Vagina (tissue), 2 donors: Measurements from ENCODE around the gene BEST3.

ENCODE experiments used
- POLR2A ChIP-seq, 2 donors: fragments of 450-650 bp; IDR thresholded peaks; one replicate each; pipeline ENCODE4 v1.6.1; 2017; ENCODE audit warnings: antibody characterized with exemption in 2 of 2, mild to moderate bottlenecking in 2 of 2, moderate library complexity in 2 of 2
- POLR2AphosphoS5 ChIP-seq, 2 donors: sonication (generic); formaldehyde crosslinking; IDR thresholded peaks; one replicate each; pipeline ENCODE4 v1.9.0; 2017; ENCODE audit warnings: antibody characterized with exemption in 2 of 2, mild to moderate bottlenecking in 2 of 2, low read depth in 1 of 2; ENCODE audit not compliant: insufficient read depth in 1 of 2
- TF ChIP-seq, protein P1 (sequence below), 3 experiments: fragments of 450-650 bp in 2 of 3; fragments of 200-600 bp in 1 of 3; sonication (generic) in 1 of 3; IDR thresholded peaks; one replicate each; pipeline ENCODE4 v1.5.1; 2017 to 2019; ENCODE audit warnings: antibody characterized with exemption in 3 of 3, mild to moderate bottlenecking in 2 of 3, moderate library complexity in 2 of 3

DNA sequence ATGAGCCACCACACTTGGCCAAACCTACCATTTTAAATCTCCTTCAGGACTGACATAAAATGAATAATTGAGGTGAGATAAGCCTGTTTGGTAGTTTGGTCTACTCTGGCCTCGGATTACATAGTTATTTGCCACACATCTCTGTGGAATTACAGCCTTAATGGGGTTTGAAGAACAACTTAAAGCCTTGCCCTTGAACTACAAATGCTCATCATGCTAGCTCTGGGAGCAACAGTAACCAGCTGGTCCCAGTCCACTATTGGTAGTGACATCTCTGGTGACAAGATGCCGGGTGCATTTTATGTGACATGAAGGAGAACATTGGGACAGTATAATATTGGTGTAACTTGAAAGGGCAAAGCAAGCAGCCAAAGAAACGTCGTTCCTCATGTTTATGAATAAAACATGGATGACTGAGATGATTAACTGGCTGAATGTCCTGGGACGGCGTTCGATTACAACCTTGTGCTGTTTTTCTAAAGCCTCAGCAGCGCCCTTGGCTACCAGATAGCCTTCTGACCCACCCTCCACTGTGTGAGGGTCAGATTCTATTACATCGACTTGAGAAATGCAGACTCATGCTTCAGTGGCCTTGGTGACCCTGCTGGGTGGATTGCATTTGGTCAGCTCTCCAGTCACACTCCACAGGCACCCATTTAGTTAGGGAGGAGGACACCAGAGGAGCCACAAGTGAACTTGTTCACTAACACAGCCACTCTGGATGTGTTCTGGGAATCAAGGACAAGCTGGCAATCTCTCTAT, 41.5 kb downstream of the BEST3 start:
- TF ChIP-seq, protein P1, sequence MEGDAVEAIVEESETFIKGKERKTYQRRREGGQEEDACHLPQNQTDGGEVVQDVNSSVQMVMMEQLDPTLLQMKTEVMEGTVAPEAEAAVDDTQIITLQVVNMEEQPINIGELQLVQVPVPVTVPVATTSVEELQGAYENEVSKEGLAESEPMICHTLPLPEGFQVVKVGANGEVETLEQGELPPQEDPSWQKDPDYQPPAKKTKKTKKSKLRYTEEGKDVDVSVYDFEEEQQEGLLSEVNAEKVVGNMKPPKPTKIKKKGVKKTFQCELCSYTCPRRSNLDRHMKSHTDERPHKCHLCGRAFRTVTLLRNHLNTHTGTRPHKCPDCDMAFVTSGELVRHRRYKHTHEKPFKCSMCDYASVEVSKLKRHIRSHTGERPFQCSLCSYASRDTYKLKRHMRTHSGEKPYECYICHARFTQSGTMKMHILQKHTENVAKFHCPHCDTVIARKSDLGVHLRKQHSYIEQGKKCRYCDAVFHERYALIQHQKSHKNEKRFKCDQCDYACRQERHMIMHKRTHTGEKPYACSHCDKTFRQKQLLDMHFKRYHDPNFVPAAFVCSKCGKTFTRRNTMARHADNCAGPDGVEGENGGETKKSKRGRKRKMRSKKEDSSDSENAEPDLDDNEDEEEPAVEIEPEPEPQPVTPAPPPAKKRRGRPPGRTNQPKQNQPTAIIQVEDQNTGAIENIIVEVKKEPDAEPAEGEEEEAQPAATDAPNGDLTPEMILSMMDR (IDR thresholded peaks at IDR 0.05): no peak
- no peak for TF ChIP-seq POLR2AphosphoS5 (IDR thresholded peaks at IDR 0.05; ENCODE audit: insufficient read depth in 1 of 2, low read depth in 1 of 2)
- no peak for TF ChIP-seq POLR2A (IDR thresholded peaks at IDR 0.05)
